HFF-Myc (cell line): ENCODE results near the gene MAST4.

ENCODE experiments used
- DNase-seq: peaks from one replicate; pipeline ENCODE4 v3.0.0-alpha.2; 2011; ENCODE audit warnings: low read depth; ENCODE audit errors: extremely low read depth
- H3K4me3 ChIP-seq: replicated peaks from 2 replicates; pipeline ENCODE4 v1.5.1; 2011; ENCODE audit warnings: low read depth, mild to moderate bottlenecking, control low read depth, low read length
- TF ChIP-seq, protein P1 (sequence below): IDR thresholded peaks from 2 replicates; pipeline ENCODE4 v1.5.1; 2012; ENCODE audit warnings: mild to moderate bottlenecking, low read depth, low read length, control low read depth; ENCODE audit errors: missing control alignments

The MAST4 gene

DNA sequence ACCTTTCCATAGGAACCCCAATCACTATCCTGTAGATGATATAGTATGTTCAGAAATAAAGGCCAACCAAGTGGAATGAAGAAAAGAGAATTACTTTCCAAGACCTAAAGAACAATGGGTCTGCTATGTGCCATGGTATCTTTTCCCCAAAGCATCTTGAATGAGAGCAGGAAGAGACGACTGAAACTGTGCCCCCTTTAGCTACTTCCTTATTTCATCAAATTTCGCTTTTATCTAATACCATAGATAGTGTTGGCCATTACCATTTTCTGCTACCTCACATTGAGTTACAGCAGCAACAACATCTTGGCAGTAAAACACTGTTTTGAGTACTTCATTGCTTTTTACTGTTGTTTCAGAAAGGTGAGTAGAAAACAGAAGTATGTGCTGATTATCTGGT is 333.8 kb downstream of the MAST4 start:
- DNase-seq, result no peak
- TF ChIP-seq, protein P1, sequence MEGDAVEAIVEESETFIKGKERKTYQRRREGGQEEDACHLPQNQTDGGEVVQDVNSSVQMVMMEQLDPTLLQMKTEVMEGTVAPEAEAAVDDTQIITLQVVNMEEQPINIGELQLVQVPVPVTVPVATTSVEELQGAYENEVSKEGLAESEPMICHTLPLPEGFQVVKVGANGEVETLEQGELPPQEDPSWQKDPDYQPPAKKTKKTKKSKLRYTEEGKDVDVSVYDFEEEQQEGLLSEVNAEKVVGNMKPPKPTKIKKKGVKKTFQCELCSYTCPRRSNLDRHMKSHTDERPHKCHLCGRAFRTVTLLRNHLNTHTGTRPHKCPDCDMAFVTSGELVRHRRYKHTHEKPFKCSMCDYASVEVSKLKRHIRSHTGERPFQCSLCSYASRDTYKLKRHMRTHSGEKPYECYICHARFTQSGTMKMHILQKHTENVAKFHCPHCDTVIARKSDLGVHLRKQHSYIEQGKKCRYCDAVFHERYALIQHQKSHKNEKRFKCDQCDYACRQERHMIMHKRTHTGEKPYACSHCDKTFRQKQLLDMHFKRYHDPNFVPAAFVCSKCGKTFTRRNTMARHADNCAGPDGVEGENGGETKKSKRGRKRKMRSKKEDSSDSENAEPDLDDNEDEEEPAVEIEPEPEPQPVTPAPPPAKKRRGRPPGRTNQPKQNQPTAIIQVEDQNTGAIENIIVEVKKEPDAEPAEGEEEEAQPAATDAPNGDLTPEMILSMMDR, result no peak
- no peak overlapping the region for H3K4me3 ChIP-seq

DNA sequence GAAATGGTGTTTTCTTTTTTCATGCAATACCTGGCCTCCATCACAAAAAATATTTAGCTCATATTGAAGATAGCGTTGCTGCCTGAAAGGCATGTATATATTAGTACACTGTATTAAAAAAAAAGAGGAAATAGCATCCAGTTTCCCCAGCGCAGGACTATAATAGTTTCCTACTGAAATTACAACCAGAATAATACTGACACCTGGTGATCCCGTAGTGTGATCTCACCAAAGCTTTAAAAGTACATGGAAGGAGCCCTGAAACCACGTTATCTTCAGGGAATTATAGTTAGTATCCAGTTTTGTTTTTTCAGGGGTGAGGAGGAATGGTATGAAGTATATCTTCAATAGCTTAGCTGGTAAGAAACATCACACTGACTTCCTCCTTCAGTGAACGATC is 335.5 kb downstream of the MAST4 start:
- TF ChIP-seq, protein P1, result no peak
- H3K4me3 ChIP-seq, result no peak overlapping the region
- DNase-seq, result no peak

DNA sequence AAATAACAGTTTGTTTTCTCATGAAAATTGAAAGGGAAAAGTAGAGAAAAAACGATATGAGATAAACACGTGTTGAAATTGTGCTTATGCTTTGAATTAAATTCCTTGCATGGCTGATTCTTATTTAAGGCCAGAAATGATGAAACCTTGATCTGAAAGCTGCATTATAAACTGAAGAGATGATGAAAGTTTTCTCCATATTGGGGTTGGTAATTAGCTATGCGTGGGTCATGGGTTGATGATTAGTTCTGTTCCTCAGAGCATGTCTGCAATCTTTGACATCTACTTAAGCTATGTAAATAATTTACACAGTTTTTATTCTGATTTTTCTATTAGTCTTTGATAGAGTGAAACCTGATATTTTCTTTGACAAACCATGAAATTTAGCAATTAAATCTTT is 336.3 kb downstream of the MAST4 start:
- H3K4me3 ChIP-seq, result no peak overlapping the region
- DNase-seq, result no peak
- TF ChIP-seq, protein P1, result no peak

DNA sequence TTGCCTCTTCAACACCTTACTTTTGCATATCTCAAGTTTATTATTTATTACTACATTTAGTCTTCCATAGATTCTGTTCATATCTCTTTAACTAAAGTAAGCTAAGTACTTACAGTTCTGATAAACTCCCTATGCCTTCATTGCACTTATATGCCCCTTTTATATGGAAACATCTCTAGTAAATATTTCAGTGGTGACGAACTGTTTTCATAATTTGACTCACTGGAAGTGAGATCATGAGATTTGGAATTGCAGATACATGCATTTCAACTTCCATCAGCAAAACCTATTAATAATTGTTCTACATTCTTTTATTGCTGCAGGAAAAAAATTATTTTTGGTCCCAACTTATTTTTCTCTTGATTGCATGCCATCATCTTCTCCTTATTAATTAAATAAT is 336.9 kb downstream of the MAST4 start:
- no peak overlapping the region for H3K4me3 ChIP-seq
- DNase-seq, result no peak
- TF ChIP-seq, protein P1, result no peak

DNA sequence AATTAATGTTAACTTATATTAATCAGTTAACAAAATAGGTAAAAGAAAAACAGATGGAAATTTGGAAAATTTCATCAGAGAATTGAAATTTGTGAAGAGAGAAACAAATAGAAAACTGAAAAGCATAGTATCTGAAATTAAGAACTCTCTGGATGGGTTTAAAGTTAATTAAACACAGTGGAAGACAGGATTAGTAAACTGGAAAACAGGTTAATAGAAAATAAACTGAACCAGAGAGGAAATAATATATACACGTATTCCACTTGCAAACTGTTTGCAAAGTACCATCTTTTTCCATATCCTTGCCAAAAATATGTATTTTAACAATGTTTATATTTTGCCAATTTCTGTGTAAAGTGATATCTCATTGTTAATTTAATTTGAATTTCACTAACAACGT is 342.9 kb downstream of the MAST4 start:
- TF ChIP-seq, protein P1, result no peak
- DNase-seq, result no peak
- H3K4me3 ChIP-seq, result no peak overlapping the region

- no peak overlapping the region for H3K4me3 ChIP-seq
- TF ChIP-seq, protein P1, result no peak
- no peak for DNase-seq
Observed at GRCh38 chr5:66945389-66946349, 349.5 kb downstream of the MAST4 start.

DNA sequence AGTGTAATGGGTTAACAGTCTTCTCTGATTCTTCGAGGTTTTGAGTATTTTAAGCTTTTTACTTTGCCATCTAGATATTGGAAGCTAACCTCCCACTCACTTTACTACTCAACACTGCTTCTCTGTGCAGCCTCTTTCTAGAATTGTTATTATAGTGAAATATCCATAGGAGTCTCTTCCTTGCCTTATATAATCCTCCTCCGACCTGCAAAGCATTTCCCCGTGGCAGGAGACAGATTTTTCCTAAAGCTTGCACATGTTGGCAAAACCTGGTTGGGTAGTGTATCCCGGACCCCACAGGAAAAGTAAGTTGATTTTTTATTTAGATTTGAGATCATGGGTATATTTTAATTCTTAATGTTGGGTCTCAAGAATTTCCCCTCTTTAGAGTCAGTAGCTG is 351.3 kb downstream of the MAST4 start:
- no peak for DNase-seq
- TF ChIP-seq, protein P1, result no peak
- no peak overlapping the region for H3K4me3 ChIP-seq
